OCI-LY7 (cell line): ENCODE measurements around the gene GRIK1. TPM values are rescaled to one million over a fixed set of nuclear protein-coding genes. Genes with fewer than 3 reads are reported as not detected.

Experiments used
- BruUV-seq: library from RNA; stranded (reverse); fragments of 400-500 nt; replicated peaks from 2 replicates; lab custom pipeline; 2021; lab: Mats Ljungman, UMichigan
- CTCF ChIA-PET: fragments of 300-600 bp; sonication (Branson Sonifier 250); formaldehyde crosslinking; loops from one replicate; lab custom pipeline; 2022; ENCODE audit warnings: antibody characterized with exemption; ENCODE audit not compliant: unreplicated experiment; lab: Charles Lee
- POLR2A ChIA-PET: fragments of 300-600 bp; sonication (Branson Sonifier 250); formaldehyde crosslinking; loops from one replicate; lab custom pipeline; 2022; ENCODE audit warnings: antibody characterized with exemption; lab: Charles Lee
- DNase-seq: peaks from one replicate; pipeline ENCODE4 v3.0.0-alpha.2; 2015; ENCODE audit warnings: low spot score
- H2AFZ ChIP-seq: fragments of 200-600 bp; sonication (generic), shearing (Covaris generic); 2 replicates; pipeline ENCODE4 v1.6.1; 2014; ENCODE audit warnings: mild to moderate bottlenecking, antibody characterized with exemption, low read length, moderate library complexity
- H3K27ac ChIP-seq: fragments of 200-600 bp; sonication (generic); 2 replicates; pipeline ENCODE4 v1.5.1; 2014; ENCODE audit warnings: mixed run types, low read depth, mild to moderate bottlenecking, moderate library complexity, low read length, inconsistent platforms; ENCODE audit not compliant: poor library complexity, severe bottlenecking
- H3K36me3 ChIP-seq: fragments of 200-600 bp; sonication (generic); 2 replicates; pipeline ENCODE4 v1.6.1; 2014; ENCODE audit warnings: mild to moderate bottlenecking, antibody characterized with exemption, low read length, moderate library complexity, mixed read lengths; ENCODE audit not compliant: insufficient read depth
- H3K4me1 ChIP-seq: fragments of 200-600 bp; sonication (generic); 2 replicates; pipeline ENCODE4 v1.5.1; 2014; ENCODE audit warnings: mild to moderate bottlenecking, low read length; ENCODE audit not compliant: insufficient read depth, poor library complexity, severe bottlenecking
- H3K4me2 ChIP-seq: fragments of 200-600 bp; sonication (generic); 2 replicates; pipeline ENCODE4 v1.6.1; 2014; ENCODE audit warnings: mild to moderate bottlenecking, low read length
- H3K4me3 ChIP-seq: fragments of 200-600 bp; sonication (generic); 2 replicates; pipeline ENCODE4 v1.5.1; 2014; ENCODE audit warnings: mild to moderate bottlenecking, low read depth, low read length; ENCODE audit not compliant: poor library complexity, severe bottlenecking
- H3K79me2 ChIP-seq: fragments of 200-600 bp; sonication (generic); 2 replicates; pipeline ENCODE4 v1.6.1; 2016; ENCODE audit warnings: low read depth, mild to moderate bottlenecking, low read length, moderate library complexity, mixed read lengths; ENCODE audit not compliant: insufficient read depth
- H3K9me2 ChIP-seq: fragments of 200-600 bp; sonication (generic); 2 replicates; pipeline ENCODE4 v1.6.1; 2016; ENCODE audit warnings: mild to moderate bottlenecking, low read length, mixed read lengths; ENCODE audit not compliant: insufficient read depth
- H3K9me3 ChIP-seq: fragments of 200-600 bp; sonication (generic); 2 replicates; pipeline ENCODE4 v1.6.1; 2014; ENCODE audit warnings: mild to moderate bottlenecking, mixed run types, low read length, mixed read lengths
- H4K20me1 ChIP-seq: fragments of 200-600 bp; sonication (generic); 2 replicates; pipeline ENCODE4 v1.6.1; 2014; ENCODE audit warnings: mild to moderate bottlenecking, antibody characterized with exemption, low read length, moderate library complexity, mixed read lengths; ENCODE audit not compliant: insufficient read depth
- EZH2phosphoT487 ChIP-seq: fragments of 200-600 bp; sonication (generic); IDR thresholded peaks from 2 replicates; pipeline ENCODE4 v1.6.1; 2018; ENCODE audit warnings: low read depth, borderline replicate concordance, mild to moderate bottlenecking, mixed run types, antibody characterized with exemption, low read length, moderate library complexity, mixed read lengths
- intact Hi-C: fragments of 100-400 bp; cut with micrococcal nuclease; formaldehyde crosslinking; loops from one replicate; pipeline ENCODE4 v1.10.0; 2022; ENCODE audit not compliant: unreplicated experiment
- total RNA-seq, 2 experiments: library from RNA; depleted of rRNA in 1 of 2; stranded (reverse); fragments of >200 nt in 1 of 2; shearing (Covaris generic) in 1 of 2; gene quantifications; 2 replicates each; pipeline ENCODE4 v1.2.3, GENCODE V29; 2014 to 2022
- TF ChIP-seq, protein P1 (sequence below): fragments of 200-600 bp; sonication (generic); conservative IDR thresholded peaks from 2 replicates; pipeline ENCODE4 v1.5.1; 2014; ENCODE audit warnings: mild to moderate bottlenecking, antibody characterized with exemption, low read length, moderate library complexity, mixed read lengths

Gene GRIK1
- total RNA-seq, 2 experiments from 2014 or later = 4.1 TPM; not detected in 1

DNA sequence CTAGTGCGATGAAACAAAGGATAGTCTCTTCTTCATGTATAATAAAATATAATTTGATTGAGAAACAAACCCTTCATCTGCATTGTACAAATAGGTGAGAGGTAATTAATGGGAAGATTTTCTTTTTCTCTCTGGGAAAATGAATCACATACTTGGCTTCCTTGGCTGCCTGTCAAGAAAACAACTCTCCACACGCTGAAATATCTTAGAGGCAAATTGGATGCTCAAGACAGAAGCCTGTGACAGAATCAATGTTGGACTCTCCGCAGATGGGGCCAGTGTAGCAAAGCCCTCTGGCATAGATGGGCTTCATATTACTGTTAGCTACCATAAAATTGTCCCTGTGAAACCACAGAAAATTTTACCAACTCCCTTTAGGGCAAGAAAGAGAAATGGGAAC, 186.6 kb downstream of the GRIK1 start:
- intact Hi-C loops = no loop called here
- no TSS peak for BruUV-seq

DNA sequence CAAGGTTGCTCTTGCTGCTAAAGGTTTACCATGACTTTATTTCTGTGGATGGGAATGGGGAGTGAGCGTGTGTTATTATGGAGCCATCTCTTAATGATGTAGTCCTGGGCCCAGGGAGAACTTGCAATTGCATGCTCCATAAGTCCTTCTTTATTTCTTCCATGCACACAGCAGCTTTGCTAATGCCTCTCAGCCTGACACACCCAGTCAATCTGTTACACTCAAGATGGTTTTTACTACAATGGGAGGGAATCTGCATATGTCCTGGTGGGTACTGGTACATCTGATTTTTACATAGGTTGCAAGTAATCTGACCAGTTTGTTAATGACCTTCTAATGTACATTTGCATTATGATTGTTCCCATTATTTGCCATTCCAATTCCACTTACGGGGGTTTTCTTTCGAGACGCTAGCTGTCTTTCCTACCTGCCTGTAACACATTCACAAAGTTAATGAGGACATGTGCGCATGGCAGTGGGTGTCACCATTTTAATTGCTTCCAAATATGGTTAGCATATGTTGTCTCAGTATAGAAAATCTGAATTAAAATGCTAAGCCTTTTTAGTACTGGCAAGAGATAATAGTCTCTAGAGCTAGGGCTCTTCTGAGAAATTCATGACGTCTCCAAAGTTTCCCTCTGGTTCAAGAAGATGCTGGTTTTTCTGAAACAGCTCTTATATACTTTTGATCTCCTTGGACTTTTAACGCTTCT, 188.2 kb downstream of the GRIK1 start:
- CTCF ChIA-PET = no interaction called here
- Histone ChIP-seq H3K27ac (no peak overlapping the region), H3K36me3 (no peaks in the 10 kb centered on the region), H3K4me2 (no peak overlapping the region), H2AFZ (no peak overlapping the region), H3K9me2 (no peaks in the 10 kb centered on the region), H3K79me2 (no peaks in the 10 kb centered on the region), H4K20me1 (no peaks in the 10 kb centered on the region), H3K4me1 (no peaks in the 10 kb centered on the region), H3K9me3 (no peaks in the 10 kb centered on the region), H3K4me3 (no peak overlapping the region)
- intact Hi-C loops = no loop called here
- TF ChIP-seq, protein P1, sequence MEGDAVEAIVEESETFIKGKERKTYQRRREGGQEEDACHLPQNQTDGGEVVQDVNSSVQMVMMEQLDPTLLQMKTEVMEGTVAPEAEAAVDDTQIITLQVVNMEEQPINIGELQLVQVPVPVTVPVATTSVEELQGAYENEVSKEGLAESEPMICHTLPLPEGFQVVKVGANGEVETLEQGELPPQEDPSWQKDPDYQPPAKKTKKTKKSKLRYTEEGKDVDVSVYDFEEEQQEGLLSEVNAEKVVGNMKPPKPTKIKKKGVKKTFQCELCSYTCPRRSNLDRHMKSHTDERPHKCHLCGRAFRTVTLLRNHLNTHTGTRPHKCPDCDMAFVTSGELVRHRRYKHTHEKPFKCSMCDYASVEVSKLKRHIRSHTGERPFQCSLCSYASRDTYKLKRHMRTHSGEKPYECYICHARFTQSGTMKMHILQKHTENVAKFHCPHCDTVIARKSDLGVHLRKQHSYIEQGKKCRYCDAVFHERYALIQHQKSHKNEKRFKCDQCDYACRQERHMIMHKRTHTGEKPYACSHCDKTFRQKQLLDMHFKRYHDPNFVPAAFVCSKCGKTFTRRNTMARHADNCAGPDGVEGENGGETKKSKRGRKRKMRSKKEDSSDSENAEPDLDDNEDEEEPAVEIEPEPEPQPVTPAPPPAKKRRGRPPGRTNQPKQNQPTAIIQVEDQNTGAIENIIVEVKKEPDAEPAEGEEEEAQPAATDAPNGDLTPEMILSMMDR = no peak
- no peak for TF ChIP-seq EZH2phosphoT487
- BruUV-seq = no TSS peak
- DNase-seq = no peak
- POLR2A ChIA-PET = interaction anchor here (0.8 to 0.9 kb wide), 2 partner anchors 9 to 98 kb away, joined by 3 read pairs; no protein-coding TSS in a partner anchor

More for the DNA sequence above, 186.6 kb downstream of the GRIK1 start:
- Histone ChIP-seq H3K9me3 (no peaks in the 10 kb centered on the region), H3K9me2 (no peaks in the 10 kb centered on the region), H3K79me2 (no peaks in the 10 kb centered on the region), H3K27ac (no peak overlapping the region), H4K20me1 (no peaks in the 10 kb centered on the region), H3K4me2 (no peak overlapping the region), H3K4me3 (no peak overlapping the region), H3K36me3 (no peaks in the 10 kb centered on the region), H3K4me1 (no peaks in the 10 kb centered on the region), H2AFZ (no peak overlapping the region)
- ChIA-PET CTCF (no interaction called here), POLR2A (no interaction called here)
- TF ChIP-seq, protein P1 = no peak
- TF ChIP-seq EZH2phosphoT487 = no peak
- DNase-seq = no peak

DNA sequence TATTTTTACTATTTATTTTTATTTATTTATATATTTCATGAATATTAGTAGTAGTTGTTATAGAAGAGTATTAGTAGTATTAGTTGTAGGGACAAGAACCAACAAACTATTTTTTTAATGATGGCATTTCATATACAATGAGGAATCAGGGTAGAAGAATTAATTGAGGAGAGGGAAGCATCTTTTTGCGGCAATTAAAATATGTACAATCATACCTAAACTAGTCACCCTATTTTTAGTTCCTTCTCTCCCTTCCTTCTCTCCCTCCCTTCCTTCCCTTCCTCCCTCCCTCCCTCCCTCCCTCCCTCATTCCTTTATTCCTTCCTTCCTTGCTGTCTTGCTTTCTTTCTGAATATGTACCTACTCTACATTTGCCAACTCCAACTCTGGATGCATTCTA, 189.8 kb downstream of the GRIK1 start:
- Histone ChIP-seq H3K4me1 (no peaks in the 10 kb centered on the region), H3K27ac (no peak overlapping the region), H3K4me2 (no peak overlapping the region), H3K79me2 (no peaks in the 10 kb centered on the region), H3K9me3 (no peaks in the 10 kb centered on the region), H3K9me2 (no peaks in the 10 kb centered on the region), H2AFZ (no peak overlapping the region), H4K20me1 (no peaks in the 10 kb centered on the region), H3K4me3 (no peak overlapping the region), H3K36me3 (no peaks in the 10 kb centered on the region)
- no peak for DNase-seq
- TF ChIP-seq, protein P1 = no peak
- no peak for TF ChIP-seq EZH2phosphoT487
- intact Hi-C loops = no loop called here
- BruUV-seq = no TSS peak
- ChIA-PET CTCF (no interaction called here), POLR2A (no interaction called here)
